VCaP (cell line): ENCODE results near the gene METTL6.
"Not testable (repeated sequence)": the region's sequence is repeated elsewhere in the genome, so short reads cannot be mapped to it uniquely, and the experiment has no call there.

ENCODE experiments used
- H3K27ac ChIP-seq: fragments of 450-650 bp; 2 replicates; pipeline ENCODE4 v1.5.1; 2017
- CTCF ChIP-seq: fragments of 450-650 bp; conservative IDR thresholded peaks from 2 replicates; pipeline ENCODE4 v1.5.1; 2017; ENCODE audit warnings: mild to moderate bottlenecking, moderate library complexity

The METTL6 gene

DNA sequence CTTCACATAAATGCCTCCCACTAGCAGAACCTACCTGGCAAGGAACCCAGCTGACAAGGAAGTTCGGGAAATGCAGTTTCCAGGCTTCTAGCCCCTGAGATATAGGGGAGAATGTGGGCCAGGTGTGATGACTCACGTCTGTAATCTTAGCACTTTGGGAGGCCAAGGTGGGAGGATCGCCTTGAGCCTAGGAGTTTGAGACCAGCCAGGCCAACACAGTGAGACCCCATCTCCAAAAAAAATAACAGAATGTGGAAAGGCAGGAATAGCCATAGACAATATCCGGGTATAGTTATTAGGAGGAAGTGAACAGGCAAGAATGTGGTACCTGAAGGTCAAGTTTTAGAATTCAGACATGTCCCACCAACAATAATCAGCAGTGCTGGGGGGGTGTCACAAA, 54.4 kb downstream of the METTL6 start:
- no peak for TF ChIP-seq CTCF
- no peak overlapping the region for H3K27ac ChIP-seq

DNA sequence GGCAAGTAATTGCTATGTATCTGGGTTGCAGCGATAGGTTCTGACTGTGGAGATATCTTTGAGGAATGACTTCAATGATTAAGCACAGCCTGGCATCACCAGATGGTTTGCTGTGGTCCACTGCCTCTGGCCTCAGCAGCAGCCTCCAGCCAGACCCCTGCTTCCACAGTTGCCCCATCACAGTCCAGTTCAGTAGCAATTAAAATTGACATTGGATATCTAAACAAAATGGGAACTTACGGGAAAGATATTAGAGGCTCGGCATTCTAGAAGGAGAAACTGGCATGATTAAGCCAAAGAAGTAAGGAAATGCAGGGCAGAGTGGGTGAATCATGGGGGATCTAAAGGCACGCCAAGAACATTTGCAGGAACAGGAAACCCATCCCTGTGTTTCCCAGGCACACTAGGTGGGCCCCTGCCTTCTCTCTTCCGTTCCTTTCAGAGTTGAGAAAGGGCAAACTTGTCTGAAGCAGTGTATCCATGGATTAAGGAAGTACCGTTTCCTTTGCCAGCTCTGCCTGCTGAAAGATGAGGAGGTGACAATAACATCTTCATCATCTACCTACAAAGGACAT, 58.7 kb downstream of the METTL6 start:
- no peak overlapping the region for H3K27ac ChIP-seq
- TF ChIP-seq CTCF, result no peak

GRCh38 chr3:15367059-15367458, 60.3 kb downstream of the METTL6 start:
- no peak for TF ChIP-seq CTCF

DNA sequence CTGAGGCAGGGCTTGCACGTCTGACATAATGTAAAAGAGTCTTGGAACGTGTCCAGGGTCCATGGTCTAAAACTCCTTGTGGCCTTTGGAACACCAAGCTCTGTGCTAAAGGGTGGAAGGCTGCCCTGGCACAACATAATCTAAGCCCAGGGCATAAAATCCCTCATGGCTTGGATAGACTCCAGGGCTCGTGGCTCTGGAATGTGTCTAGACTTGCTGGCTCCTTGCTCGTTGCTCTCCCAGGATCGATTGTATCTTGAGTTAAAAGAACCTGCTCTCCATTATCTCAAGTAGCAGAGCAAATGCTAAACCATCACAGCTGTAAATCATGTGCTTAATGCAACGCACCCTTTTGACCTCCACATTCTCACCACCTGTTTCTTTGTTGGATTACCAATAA, 63.3 kb downstream of the METTL6 start:
- not testable (repeated sequence) for H3K27ac ChIP-seq

More at GRCh38 chr3:15367059-15367458, 60.3 kb downstream of the METTL6 start:
- H3K27ac ChIP-seq, result no peak overlapping the region

DNA sequence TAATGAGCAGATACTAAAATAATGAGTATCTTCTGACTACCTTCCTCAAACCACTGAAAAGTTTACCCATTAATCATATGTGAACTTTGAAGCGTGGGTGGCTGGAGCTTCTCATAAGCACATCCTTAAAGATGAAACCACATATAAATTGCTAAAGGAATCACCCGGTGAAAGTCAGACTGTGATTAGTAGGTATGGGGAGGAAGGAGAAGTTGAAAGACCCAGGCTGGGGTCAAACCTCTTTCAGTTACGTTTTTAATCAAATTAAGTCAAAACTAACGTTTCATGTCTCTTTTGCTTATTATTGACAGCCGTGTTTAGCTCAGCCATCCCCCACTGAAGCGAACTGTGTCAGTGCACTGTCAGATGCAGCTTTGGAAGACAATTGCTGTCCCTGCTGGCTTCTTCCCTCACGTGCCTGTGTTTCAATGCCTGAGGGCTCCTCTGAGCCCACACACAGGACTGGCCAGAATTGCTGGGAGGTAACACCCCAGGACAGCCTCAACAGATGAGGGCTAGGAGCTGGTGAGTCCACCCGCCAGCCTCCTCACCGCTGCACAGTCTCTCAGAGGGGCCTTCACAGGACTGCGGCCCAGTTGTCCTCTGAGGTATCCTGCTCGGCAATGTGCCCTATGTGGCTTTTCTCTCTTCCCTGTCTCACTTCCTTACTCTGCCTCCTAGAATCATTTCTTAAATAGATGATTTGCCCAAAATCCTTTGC, 65.7 kb downstream of the METTL6 start:
- TF ChIP-seq CTCF, result no peak
- H3K27ac ChIP-seq, result no peak overlapping the region

DNA sequence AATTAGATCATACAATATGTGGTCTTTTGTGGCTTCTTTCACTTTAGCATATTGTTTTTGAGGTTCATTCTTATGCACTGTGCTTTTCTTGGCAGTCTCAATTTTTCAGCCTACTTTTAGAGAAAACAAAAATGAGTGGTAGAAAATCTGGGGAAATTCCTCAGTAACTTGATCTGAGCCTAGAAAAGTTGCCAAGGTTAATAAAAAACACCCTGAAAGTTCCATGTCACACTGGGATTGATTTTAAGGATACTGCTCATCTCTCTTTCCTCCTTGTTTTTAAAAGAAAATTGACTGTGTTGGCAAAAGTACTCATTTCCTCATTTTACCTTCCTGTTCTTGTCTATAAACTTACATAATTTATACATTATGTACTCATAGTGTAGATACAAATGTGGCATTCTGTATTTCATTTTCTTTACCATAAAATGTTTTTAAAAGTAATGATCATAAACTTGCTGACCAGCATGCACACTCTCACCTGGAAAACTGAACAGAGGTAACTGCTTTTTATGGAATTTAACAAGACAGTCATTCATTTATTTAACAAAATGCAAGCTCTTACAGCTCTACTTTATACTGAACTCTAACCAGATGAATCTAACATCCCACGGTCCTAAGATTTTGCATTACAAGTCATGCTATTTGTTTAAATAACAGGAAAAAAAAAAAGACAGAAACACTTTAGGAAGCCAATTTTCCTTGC, 66.4 kb downstream of the METTL6 start:
- no peak overlapping the region for H3K27ac ChIP-seq
- TF ChIP-seq CTCF, result no peak
